ENCODE measurements around the gene AFF2.

GRCh38 chrX:148599404-148599803 is 99.0 kb downstream of the AFF2 start:
- TF ChIP-seq CTCF (IDR thresholded peaks at IDR 0.05) (no peak), POLR2A (IDR thresholded peaks at IDR 0.05) (no peak), POLR2AphosphoS5 (IDR thresholded peaks at IDR 0.05) (no peak), EP300 (IDR thresholded peaks at IDR 0.05) (no peak)

Data from upper lobe of left lung (tissue), 4 donors.